Measurements from ENCODE around the gene PVALEF. TPM values are rescaled to one million over a fixed set of nuclear protein-coding genes. Genes with fewer than 3 reads are reported as not detected.
"Not testable (repeated sequence)": the region's sequence is repeated elsewhere in the genome, so short reads cannot be mapped to it uniquely, and the experiment has no call there.

Gene PVALEF
- total RNA-seq, 2 donors from 2014 or later = not detected

- no peak for DNase-seq
- intact Hi-C loops (cut with DNase I) = loop anchor here in 1 of 2 donors (5.0 to 10.0 kb wide), 2 partner anchors 64 to 102 kb away; no protein-coding TSS in a partner anchor
- no peak for ATAC-seq
These were observed 24.6 kb upstream of the PVALEF start for GRCh38 chr17:81140695-81141094.

- ATAC-seq = peak; percentile 92 to 96
- intact Hi-C loops (cut with DNase I) = loop anchor here in 1 of 2 donors (5.0 to 10.0 kb wide), 2 partner anchors 62 to 100 kb away; no protein-coding TSS in a partner anchor
These were observed 22.8 kb upstream of the PVALEF start for GRCh38 chr17:81142301-81143199.

DNA sequence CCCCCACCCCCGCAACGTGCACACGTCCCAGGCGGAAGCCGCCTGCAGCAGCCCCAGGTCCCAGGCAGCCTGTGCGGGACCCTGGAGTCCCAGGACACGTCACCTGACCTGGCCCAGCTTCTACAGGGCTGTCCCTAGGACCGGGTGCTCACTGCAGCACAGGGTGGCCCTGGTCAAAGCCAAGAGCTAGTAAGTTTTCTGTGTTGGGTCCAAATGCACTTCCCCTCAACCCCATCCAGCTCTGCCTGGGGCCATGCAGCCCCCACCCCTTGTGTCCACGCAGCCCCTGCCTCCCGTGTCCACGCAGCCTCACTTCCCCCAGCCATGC, 22.1 kb upstream of the PVALEF start:
- intact Hi-C loops (cut with DNase I) = loop anchor here in 1 of 2 donors (5.0 to 10.0 kb wide), 2 partner anchors 62 to 99 kb away; no protein-coding TSS in a partner anchor
- ATAC-seq (peak; percentile 14 to 16), DNase-seq (no peak)

More at GRCh38 chr17:81142301-81143199, 22.8 kb upstream of the PVALEF start:
- DNase-seq = peak; percentile 86

DNA sequence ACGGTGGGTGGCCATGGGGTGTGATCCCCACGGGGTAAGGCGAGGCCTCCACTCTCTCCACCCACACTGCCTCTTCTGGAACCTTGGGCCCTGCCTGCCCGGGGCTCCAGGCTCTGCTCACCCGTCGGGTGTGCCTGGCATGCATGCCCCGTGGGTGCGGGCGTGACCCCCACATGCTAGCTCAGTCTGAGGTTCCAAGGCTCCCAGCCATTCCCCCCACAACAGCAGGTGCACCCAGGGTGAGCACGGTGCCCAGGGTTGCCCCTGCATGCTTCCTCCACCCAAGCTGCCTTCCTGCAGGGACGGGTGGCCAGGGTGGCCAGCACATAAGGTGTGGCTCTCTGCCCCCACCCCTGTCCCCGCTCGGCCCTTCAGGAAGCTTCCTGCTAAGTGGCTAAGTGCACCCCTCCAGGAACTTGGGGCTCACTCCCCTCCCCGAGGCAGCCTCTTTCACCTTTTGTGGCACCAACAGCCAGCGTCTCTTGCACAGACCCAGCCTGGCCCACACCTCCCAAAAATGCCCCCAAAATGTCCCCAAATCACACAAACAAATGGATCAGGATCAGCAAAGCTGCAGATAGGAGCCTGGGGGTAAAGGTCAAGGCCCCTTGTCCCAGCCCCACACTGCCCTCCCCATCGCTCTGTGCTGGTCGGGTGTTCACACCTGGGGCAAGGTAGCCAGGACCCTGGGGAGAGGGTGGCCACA, 21.4 kb upstream of the PVALEF start:
- intact Hi-C loops (cut with DNase I) = loop anchor here (2.0 to 10.0 kb wide), 3 partner anchors 61 to 99 kb away; no protein-coding TSS in a partner anchor
- no peak for ATAC-seq
- no peak for DNase-seq

GRCh38 chr17:81144423-81144781, 20.9 kb upstream of the PVALEF start:
- ATAC-seq (no peak), DNase-seq (no peak)
- intact Hi-C loops (cut with DNase I) = loop anchor here (2.0 to 10.0 kb wide), 3 partner anchors 60 to 98 kb away; no protein-coding TSS in a partner anchor

GRCh38 chr17:81146208-81146607, 19.1 kb upstream of the PVALEF start:
- not testable (repeated sequence) for ATAC-seq, DNase-seq
- intact Hi-C loops (cut with DNase I) = loop anchor here (5.0 to 10.0 kb wide), 2 partner anchors 56 to 59 kb away; no protein-coding TSS in a partner anchor

DNA sequence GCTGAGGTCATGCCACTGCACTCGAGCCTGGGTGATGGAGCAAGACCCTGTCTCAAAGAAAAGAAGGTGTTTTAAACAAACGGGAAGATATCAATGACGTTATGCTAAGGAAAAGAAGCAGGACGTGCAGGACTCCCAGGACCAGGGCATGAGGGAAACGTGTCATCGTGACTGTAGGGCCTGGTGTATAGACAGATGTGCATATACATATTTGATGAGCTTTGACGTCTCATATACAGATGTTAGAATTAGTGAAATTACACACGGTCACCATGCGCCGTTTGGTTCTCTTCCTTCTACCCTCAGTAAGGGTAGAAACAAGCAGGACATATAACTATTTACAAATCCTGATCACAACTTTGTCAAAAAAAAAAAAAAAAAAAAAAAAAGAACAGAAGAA, 17.6 kb upstream of the PVALEF start:
- no peak for DNase-seq
- intact Hi-C loops (cut with DNase I) = loop anchor here (5.0 to 10.0 kb wide), 2 partner anchors 55 to 57 kb away; no protein-coding TSS in a partner anchor
- no peak for ATAC-seq

DNA sequence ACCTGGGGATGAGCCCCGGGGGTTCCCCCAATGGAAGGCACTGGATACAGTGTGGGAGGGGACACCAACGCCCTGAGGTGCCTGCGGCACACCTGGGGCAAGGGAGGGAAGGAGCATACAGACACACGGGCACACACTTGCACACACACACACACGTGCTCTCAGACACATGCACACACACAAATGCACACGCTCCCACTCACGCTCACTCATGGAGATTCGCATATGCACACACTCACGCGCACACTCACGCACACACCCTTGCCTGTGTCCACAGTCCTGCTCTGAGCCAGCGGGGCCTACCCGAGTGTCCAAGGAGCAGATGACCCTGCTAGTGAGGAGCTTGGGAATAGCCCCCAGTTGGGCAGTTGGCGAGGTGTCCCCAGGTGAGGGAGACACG, 16.7 kb upstream of the PVALEF start:
- DNase-seq (no peak), ATAC-seq (no peak)
- intact Hi-C loops (cut with DNase I) = loop anchor here (5.0 to 10.0 kb wide), 2 partner anchors 54 to 56 kb away; no protein-coding TSS in a partner anchor

DNA sequence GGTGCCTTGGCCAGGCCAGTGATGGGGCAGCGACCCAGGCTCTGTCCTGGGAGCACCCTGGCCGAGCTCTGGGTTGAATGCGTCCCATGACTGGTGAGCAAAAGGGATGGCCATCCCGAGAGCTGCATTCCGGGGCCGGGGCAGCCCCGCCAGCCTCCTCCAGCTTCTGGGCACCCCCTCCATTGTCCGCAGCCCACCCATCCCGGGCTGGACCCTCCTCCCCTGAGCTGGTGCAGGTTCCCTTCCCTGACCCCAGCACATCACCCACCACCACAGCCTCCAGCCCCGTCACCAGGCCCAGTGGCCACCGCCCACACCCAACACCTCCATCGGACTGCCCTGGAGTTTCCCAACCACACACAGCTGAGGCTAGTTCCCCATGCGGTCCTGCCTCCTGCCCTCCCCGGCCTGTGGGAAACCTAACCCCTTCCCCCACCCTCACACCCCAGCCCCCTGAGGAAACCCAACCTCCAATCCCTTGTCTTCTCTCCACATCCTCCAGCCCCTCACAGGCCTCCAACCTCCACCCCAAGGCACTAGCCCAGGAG, 16.2 kb upstream of the PVALEF start:
- no peak for DNase-seq
- peak in 1 of 2 donors; percentile 24 for ATAC-seq
- intact Hi-C loops (cut with DNase I) = loop anchor here (5.0 to 10.0 kb wide), 2 partner anchors 53 to 56 kb away; no protein-coding TSS in a partner anchor

DNA sequence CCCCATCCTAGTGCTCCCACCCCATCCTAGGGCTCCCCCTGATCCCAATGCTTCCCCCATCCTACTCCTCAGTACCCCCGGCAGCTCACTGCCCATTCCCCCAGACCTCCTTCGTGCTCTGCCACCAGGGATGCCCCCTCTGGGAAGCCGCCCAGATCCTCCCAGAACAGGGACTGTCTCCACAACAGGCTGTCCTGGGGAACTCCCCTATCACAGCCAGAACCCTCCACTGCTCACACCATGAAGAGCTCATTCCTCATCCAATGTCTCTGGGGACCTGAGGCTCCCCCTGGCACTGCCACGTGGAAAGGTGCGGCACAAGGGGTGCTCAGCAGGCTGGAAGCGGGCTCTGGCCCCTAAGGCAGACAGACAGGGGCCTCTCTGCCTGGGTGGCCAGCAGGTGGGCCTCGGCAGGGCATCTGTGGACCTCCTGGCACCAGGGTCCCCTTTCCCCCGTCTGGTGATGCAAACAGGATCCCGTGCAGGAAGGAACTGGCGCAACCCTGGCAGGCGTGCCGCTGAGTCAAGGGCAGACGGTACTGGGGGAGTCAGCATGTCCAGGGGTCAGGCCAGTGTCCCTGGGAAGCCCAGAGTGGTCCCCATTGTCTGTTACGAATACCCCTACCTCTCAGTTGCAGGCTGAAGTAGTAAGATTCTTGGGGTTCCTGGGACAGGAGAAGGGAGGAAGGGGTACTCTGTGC, 14.8 kb upstream of the PVALEF start:
- ATAC-seq = peak; percentile 23 to 55
- intact Hi-C loops (cut with DNase I) = no loop called here
- no peak for DNase-seq

DNA sequence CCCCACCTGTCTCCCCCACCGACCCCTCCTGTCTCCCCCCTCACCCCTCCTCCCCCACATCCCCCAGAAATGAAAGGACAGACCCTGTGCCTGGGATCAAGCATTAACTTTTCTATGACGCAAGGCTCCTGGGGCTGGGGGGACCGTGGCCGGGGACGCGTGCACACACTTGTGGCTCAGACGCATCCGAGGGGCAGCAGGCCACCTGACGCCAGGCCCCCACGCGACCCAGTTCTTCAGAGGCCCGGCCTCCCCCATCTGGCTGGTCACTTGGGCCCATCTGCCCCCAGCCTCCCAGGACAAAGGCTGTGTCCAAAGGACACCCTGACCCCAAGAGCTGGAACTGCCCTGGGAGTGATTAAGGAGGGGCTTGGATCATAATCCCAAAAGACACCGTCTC, 14.0 kb upstream of the PVALEF start:
- no peak for ATAC-seq
- DNase-seq = no peak
- intact Hi-C loops (cut with DNase I) = no loop called here

- no peak for DNase-seq
- intact Hi-C loops (cut with DNase I) = no loop called here
- ATAC-seq = no peak
These were observed 12.9 kb upstream of the PVALEF start for GRCh38 chr17:81152288-81152828.

- DNase-seq (no peak), ATAC-seq (no peak)
- intact Hi-C loops (cut with DNase I) = no loop called here
These were observed 11.9 kb upstream of the PVALEF start for GRCh38 chr17:81153340-81153803.

GRCh38 chr17:81154016-81154415, 11.3 kb upstream of the PVALEF start:
- ATAC-seq; DNase-seq; intact Hi-C loops (cut with DNase I): not testable (repeated sequence)

DNA sequence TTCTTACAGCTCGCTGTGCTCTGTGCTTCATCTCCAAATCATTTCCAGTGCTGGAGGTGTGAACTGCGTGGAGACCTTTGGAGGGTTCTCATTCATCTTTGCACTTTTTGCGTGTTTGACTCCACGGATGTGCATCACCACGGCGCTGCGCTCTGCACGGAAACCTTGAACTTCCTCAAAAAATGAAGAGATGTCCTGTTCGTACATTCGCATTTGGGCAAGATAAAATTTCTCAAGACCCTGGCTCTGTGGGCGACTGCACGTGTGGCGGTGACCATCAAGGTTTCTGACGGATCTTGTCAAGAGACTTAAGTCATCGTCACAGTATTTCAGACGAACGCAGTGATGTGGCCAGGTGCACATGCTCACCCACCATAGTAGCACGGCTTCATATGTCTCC, 10.3 kb upstream of the PVALEF start:
- DNase-seq = no peak
- ATAC-seq = no peak
- intact Hi-C loops (cut with DNase I) = no loop called here

GRCh38 chr17:81156866-81157805, 8.2 kb upstream of the PVALEF start:
- DNase-seq = no peak
- intact Hi-C loops (cut with DNase I) = no loop called here
- ATAC-seq = no peak

All from left cardiac atrium (tissue), 4 donors.